AG04450 (cell line): ENCODE results near the gene CATSPER3. TPM values are rescaled to one million over a fixed set of nuclear protein-coding genes. Genes with fewer than 3 reads are reported as not detected.

ENCODE experiments used
- CTCF ChIA-PET: fragments of 300-600, 350-600 bp; formaldehyde crosslinking; extraction: SDS; loops from one replicate; lab custom pipeline; 2022; ENCODE audit warnings: antibody characterized with exemption, inconsistent platforms; lab: Charles Lee
- POLR2A ChIA-PET: fragments of 350-600 bp; formaldehyde crosslinking; extraction: SDS; loops from one replicate; lab custom pipeline; 2021; ENCODE audit warnings: antibody characterized with exemption, inconsistent platforms; lab: Yijun Ruan, JAX
- DNase-seq: peaks from one replicate; pipeline ENCODE4 v3.0.0-alpha.2; 2011; ENCODE audit warnings: low read depth, low spot score
- H3K27ac ChIP-seq: one replicate; pipeline ENCODE4 v1.5.1; 2012; ENCODE audit warnings: low read depth, low read length, control low read depth
- H3K27me3 ChIP-seq: one replicate; pipeline ENCODE4 v1.6.0; 2012; ENCODE audit warnings: low read length; ENCODE audit not compliant: control insufficient read depth, insufficient read depth
- H3K4me3 ChIP-seq: 2 replicates; pipeline ENCODE4 v1.5.1; 2011; ENCODE audit warnings: mild to moderate bottlenecking, low read depth, low read length, control low read depth
- H3K9me3 ChIP-seq: 2 replicates; pipeline ENCODE4 v1.5.1; 2012; ENCODE audit warnings: low read length; ENCODE audit not compliant: control insufficient read depth, insufficient read depth
- CTCF ChIP-seq: IDR thresholded peaks from 2 replicates; pipeline ENCODE4 v1.5.1; 2011; ENCODE audit warnings: low read depth, low read length, control low read depth, inconsistent platforms
- polyA plus RNA-seq: library from polyadenylated mRNA; depleted of rRNA; stranded (reverse); fragments of >200 nt; gene quantifications from 2 replicates; pipeline ENCODE4 v1.2.3, GENCODE V29; 2011

Gene CATSPER3
- polyA plus RNA-seq, 1 experiment: 0.22 TPM

- TF ChIP-seq CTCF: no peak
- Histone ChIP-seq H3K9me3 (peaks cover 7% of the 10 kb centered on the region), H3K27me3 (no peaks in the 10 kb centered on the region), H3K4me3 (no peak overlapping the region), H3K27ac (no peak overlapping the region)
- no peak for DNase-seq
- ChIA-PET POLR2A (no interaction called here), CTCF (no interaction called here)
These were observed 9.0 kb upstream of the CATSPER3 start for GRCh38 chr5:134958755-134959154.

GRCh38 chr5:134963098-134963497 is 4.6 kb upstream of the CATSPER3 start:
- Histone ChIP-seq H3K9me3 (no peaks in the 10 kb centered on the region), H3K27ac (no peak overlapping the region), H3K27me3 (no peaks in the 10 kb centered on the region), H3K4me3 (no peak overlapping the region)
- POLR2A ChIA-PET: interaction anchor here (0.6 kb wide), 1 partner anchor 224 kb away, joined by 4 read pairs; no protein-coding TSS in a partner anchor
- TF ChIP-seq CTCF: no peak
- CTCF ChIA-PET: interaction anchor here (0.6 kb wide), 1 partner anchor 11 kb away, joined by 3 read pairs; no protein-coding TSS in a partner anchor
- DNase-seq: no peak

- ChIA-PET CTCF (no interaction called here), POLR2A (no interaction called here)
- Histone ChIP-seq H3K27me3 (no peaks in the 10 kb centered on the region), H3K9me3 (no peaks in the 10 kb centered on the region), H3K4me3 (no peak overlapping the region), H3K27ac (no peak overlapping the region)
- TF ChIP-seq CTCF: no peak
- no peak for DNase-seq
These were observed 3.1 kb upstream of the CATSPER3 start for GRCh38 chr5:134964359-134965270.

- CTCF ChIA-PET: no interaction called here
- no peak for TF ChIP-seq CTCF
- Histone ChIP-seq H3K27ac (no peak overlapping the region), H3K9me3 (no peaks in the 10 kb centered on the region), H3K27me3 (no peaks in the 10 kb centered on the region), H3K4me3 (no peak overlapping the region)
- POLR2A ChIA-PET: no interaction called here
- no peak for DNase-seq
These were observed 2.4 kb upstream of the CATSPER3 start for GRCh38 chr5:134965271-134965825.

GRCh38 chr5:134968055-134968454 is 348 bp downstream of the CATSPER3 start:
- Histone ChIP-seq H3K27ac (no peak overlapping the region), H3K9me3 (no peaks in the 10 kb centered on the region), H3K4me3 (no peak overlapping the region), H3K27me3 (no peaks in the 10 kb centered on the region)
- ChIA-PET POLR2A (no interaction called here), CTCF (no interaction called here)
- DNase-seq: no peak
- TF ChIP-seq CTCF: no peak
